PFSK-1 (cell line): ENCODE measurements around the gene PRKAR1A.

Experiments
- POLR2AphosphoS5 ChIP-seq: IDR thresholded peaks from 2 replicates; pipeline ENCODE4 v1.6.1; 2012; ENCODE audit warnings: low read depth, mild to moderate bottlenecking, control low read depth, low read length, moderate library complexity
- SIN3A ChIP-seq: IDR thresholded peaks from 2 replicates; pipeline ENCODE4 v1.6.1; 2012; ENCODE audit warnings: mild to moderate bottlenecking, low read length, moderate library complexity, borderline replicate concordance; ENCODE audit not compliant: insufficient read depth
- TAF1 ChIP-seq: IDR thresholded peaks from 2 replicates; pipeline ENCODE4 v1.6.1; 2012; ENCODE audit warnings: low read length, control low read depth, borderline replicate concordance; ENCODE audit not compliant: insufficient read depth
- TF ChIP-seq, protein P1 (sequence below), 2 experiments: IDR thresholded peaks; 2 replicates each; pipeline versions ENCODE4 v1.6.1 to v1.8.0; 2011 to 2012; ENCODE audit warnings: low read depth in 2 of 2, low read length in 2 of 2, control low read depth in 1 of 2, inconsistent platforms in 1 of 2, mild to moderate bottlenecking in 1 of 2, moderate library complexity in 1 of 2; ENCODE audit not compliant: insufficient read depth in 1 of 2

DNA sequence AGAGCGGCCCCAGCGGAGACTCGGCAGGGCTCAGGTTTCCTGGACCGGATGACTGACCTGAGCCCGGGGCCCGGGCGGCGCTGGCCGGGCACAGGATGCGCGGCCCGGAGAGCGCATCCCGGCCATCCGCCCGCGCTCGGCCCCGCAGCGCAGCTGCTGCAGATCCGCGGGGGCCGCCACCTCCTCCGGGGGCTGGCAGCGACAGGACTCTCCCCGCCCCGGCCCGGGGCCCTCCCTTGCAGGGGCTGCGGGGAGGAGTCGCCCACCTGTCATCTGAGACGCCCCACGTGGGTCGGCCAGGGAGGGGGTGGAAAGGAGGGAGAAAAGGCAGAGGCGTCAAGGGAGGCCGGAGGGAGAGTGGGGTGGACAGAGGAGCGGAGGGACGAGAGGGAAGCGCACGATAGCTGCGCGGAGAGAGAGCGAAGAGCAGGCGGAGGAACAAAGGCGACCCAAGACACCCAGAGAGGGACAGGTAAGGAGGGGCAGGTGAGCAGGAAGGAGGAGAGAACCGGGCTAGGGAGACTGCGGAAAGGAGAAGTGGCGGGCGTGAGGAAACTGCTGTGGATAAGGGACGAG lies 471 bp upstream of the PRKAR1A start:
- TF ChIP-seq POLR2AphosphoS5 = no peak
- TF ChIP-seq TAF1 = peak; percentile 65; the same call in 1 of the 2 replicates
- TF ChIP-seq, protein P1, sequence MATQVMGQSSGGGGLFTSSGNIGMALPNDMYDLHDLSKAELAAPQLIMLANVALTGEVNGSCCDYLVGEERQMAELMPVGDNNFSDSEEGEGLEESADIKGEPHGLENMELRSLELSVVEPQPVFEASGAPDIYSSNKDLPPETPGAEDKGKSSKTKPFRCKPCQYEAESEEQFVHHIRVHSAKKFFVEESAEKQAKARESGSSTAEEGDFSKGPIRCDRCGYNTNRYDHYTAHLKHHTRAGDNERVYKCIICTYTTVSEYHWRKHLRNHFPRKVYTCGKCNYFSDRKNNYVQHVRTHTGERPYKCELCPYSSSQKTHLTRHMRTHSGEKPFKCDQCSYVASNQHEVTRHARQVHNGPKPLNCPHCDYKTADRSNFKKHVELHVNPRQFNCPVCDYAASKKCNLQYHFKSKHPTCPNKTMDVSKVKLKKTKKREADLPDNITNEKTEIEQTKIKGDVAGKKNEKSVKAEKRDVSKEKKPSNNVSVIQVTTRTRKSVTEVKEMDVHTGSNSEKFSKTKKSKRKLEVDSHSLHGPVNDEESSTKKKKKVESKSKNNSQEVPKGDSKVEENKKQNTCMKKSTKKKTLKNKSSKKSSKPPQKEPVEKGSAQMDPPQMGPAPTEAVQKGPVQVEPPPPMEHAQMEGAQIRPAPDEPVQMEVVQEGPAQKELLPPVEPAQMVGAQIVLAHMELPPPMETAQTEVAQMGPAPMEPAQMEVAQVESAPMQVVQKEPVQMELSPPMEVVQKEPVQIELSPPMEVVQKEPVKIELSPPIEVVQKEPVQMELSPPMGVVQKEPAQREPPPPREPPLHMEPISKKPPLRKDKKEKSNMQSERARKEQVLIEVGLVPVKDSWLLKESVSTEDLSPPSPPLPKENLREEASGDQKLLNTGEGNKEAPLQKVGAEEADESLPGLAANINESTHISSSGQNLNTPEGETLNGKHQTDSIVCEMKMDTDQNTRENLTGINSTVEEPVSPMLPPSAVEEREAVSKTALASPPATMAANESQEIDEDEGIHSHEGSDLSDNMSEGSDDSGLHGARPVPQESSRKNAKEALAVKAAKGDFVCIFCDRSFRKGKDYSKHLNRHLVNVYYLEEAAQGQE (IDR thresholded peaks at IDR 0.05; ENCODE audit: insufficient read depth in 1 of 2, low read depth in 2 of 2, low read length in 2 of 2) = 0 out of 4 replicates have a peak, but pooled peaks of 1 of the 2 experiments have one; percentile 9
- TF ChIP-seq SIN3A = no peak; the same call in 1 of the 2 replicates
